WTC11 (cell line): ENCODE measurements around the gene SLC25A19. TPM values are rescaled to one million over a fixed set of nuclear protein-coding genes. Genes with fewer than 3 reads are reported as not detected.

Source experiments
- AR ChIP-seq: fragments of 250-450 bp; sonication (Bioruptor Pico); IDR thresholded peaks from 2 replicates; pipeline ENCODE4 v1.9.0; 2021; ENCODE audit warnings: mild to moderate bottlenecking
- CREB1 ChIP-seq: sonication (generic); formaldehyde crosslinking; IDR thresholded peaks from 2 replicates; pipeline ENCODE4 v1.8.0; 2023; ENCODE audit warnings: mild to moderate bottlenecking, missing genetic modification reagents
- E2F5 ChIP-seq: sonication (generic); formaldehyde crosslinking; IDR thresholded peaks from 2 replicates; pipeline ENCODE4 v1.8.1; 2022; ENCODE audit warnings: mild to moderate bottlenecking, moderate library complexity, missing genetic modification reagents
- ELF4 ChIP-seq: sonication (generic); formaldehyde crosslinking; IDR thresholded peaks from 2 replicates; pipeline ENCODE4 v1.8.1; 2022; ENCODE audit warnings: low read depth, mild to moderate bottlenecking, moderate library complexity, missing genetic modification reagents
- ESRRA ChIP-seq: sonication (generic); formaldehyde crosslinking; IDR thresholded peaks from 2 replicates; pipeline ENCODE4 v1.8.1; 2022; ENCODE audit warnings: mild to moderate bottlenecking, missing genetic modification reagents, borderline replicate concordance
- FOXK1 ChIP-seq: sonication (generic); formaldehyde crosslinking; IDR thresholded peaks from 2 replicates; pipeline ENCODE4 v1.8.0; 2022; ENCODE audit warnings: mild to moderate bottlenecking, moderate library complexity, missing genetic modification reagents
- FOXP4 ChIP-seq: sonication (generic); formaldehyde crosslinking; IDR thresholded peaks from 2 replicates; pipeline ENCODE4 v1.8.0; 2022; ENCODE audit warnings: mild to moderate bottlenecking, missing genetic modification reagents
- GABPB1 ChIP-seq: sonication (generic); formaldehyde crosslinking; IDR thresholded peaks from 2 replicates; pipeline ENCODE4 v1.8.1; 2023; ENCODE audit warnings: mild to moderate bottlenecking, missing genetic modification reagents
- GRHL2 ChIP-seq: fragments of 250-450 bp; sonication (Bioruptor Pico); IDR thresholded peaks from 2 replicates; pipeline ENCODE4 v1.8.0; 2022; ENCODE audit warnings: mild to moderate bottlenecking, moderate library complexity; ENCODE audit not compliant: insufficient replicate concordance, severe bottlenecking
- NR2C2 ChIP-seq: sonication (generic); formaldehyde crosslinking; IDR thresholded peaks from 2 replicates; pipeline ENCODE4 v1.8.0; 2022; ENCODE audit warnings: mild to moderate bottlenecking, missing genetic modification reagents
- NR3C1 ChIP-seq: sonication (generic); formaldehyde crosslinking; conservative IDR thresholded peaks from 2 replicates; pipeline ENCODE4 v1.8.1; 2023; ENCODE audit warnings: low read depth, mild to moderate bottlenecking, missing genetic modification reagents
- PRDM15 ChIP-seq: sonication (generic); formaldehyde crosslinking; IDR thresholded peaks from 2 replicates; pipeline ENCODE4 v1.8.0; 2022; ENCODE audit warnings: missing genetic modification reagents
- RELA ChIP-seq: sonication (generic); formaldehyde crosslinking; IDR thresholded peaks from 2 replicates; pipeline ENCODE4 v1.8.1; 2022; ENCODE audit warnings: missing genetic modification reagents, mild to moderate bottlenecking, borderline replicate concordance
- SOX15 ChIP-seq: fragments of 250-450 bp; sonication (Bioruptor Pico); IDR thresholded peaks from 2 replicates; pipeline ENCODE4 v1.9.0; 2021; ENCODE audit warnings: mild to moderate bottlenecking
- TCF7 ChIP-seq: sonication (generic); formaldehyde crosslinking; IDR thresholded peaks from 2 replicates; pipeline ENCODE4 v1.8.0; 2022; ENCODE audit warnings: mild to moderate bottlenecking, low read depth, missing genetic modification reagents, moderate library complexity
- USF1 ChIP-seq: sonication (generic); formaldehyde crosslinking; IDR thresholded peaks from 2 replicates; pipeline ENCODE4 v1.8.0; 2022; ENCODE audit warnings: mild to moderate bottlenecking, missing genetic modification reagents
- ZMAT4 ChIP-seq: fragments of 250-450 bp; sonication (Bioruptor Pico); IDR thresholded peaks from 2 replicates; pipeline ENCODE4 v1.9.0; 2021; ENCODE audit warnings: mild to moderate bottlenecking
- ZNF138 ChIP-seq: sonication (generic); formaldehyde crosslinking; conservative IDR thresholded peaks from 2 replicates; pipeline ENCODE4 v1.8.1; 2022; ENCODE audit warnings: mild to moderate bottlenecking, moderate library complexity, missing genetic modification reagents
- ZNF232 ChIP-seq: sonication (generic); formaldehyde crosslinking; IDR thresholded peaks from 2 replicates; pipeline ENCODE4 v1.8.0; 2022; ENCODE audit warnings: mild to moderate bottlenecking, missing genetic modification reagents
- ZNF396 ChIP-seq: fragments of 250-450 bp; sonication (Bioruptor Pico); IDR thresholded peaks from 2 replicates; pipeline ENCODE4 v1.8.0; 2021; ENCODE audit warnings: mild to moderate bottlenecking, moderate library complexity, borderline replicate concordance
- ZNF423 ChIP-seq: fragments of 250-450 bp; sonication (Bioruptor Pico); IDR thresholded peaks from 2 replicates; pipeline ENCODE4 v2.1.2; 2022; ENCODE audit warnings: mild to moderate bottlenecking, moderate library complexity
- ZNF425 ChIP-seq: fragments of 250-450 bp; sonication (Bioruptor Pico); conservative IDR thresholded peaks from 2 replicates; pipeline ENCODE4 v1.9.0; 2021; ENCODE audit warnings: mild to moderate bottlenecking
- total RNA-seq: library from RNA; stranded (reverse); gene quantifications from 3 replicates; pipeline ENCODE4 v1.2.3, GENCODE V29; 2021

SLC25A19 gene
- total RNA-seq, 1 experiment from 2014 or later = 27.7 TPM

GRCh38 chr17:75240394-75241142 lies 48.7 kb downstream of the SLC25A19 start (continued):
- peak; percentile 81 for TF ChIP-seq USF1 (CRISPR knock-in tag)
- no peak for TF ChIP-seq NR2C2
- TF ChIP-seq RELA = no peak
- TF ChIP-seq ZNF232 = no peak
- no peak for TF ChIP-seq TCF7 (CRISPR knock-in tag)
- TF ChIP-seq ESRRA (CRISPR knock-in tag) = no peak
- TF ChIP-seq ZNF425 (CRISPR knock-in tag) = no peak
- TF ChIP-seq ZMAT4 (CRISPR knock-in tag) = no peak
- TF ChIP-seq ZNF396 (CRISPR knock-in tag) = no peak
- no peak for TF ChIP-seq ZNF138 (CRISPR knock-in tag)
- no peak for TF ChIP-seq FOXP4 (CRISPR knock-in tag)
- TF ChIP-seq SOX15 (CRISPR knock-in tag) = no peak
- no peak for TF ChIP-seq CREB1 (CRISPR knock-in tag)
- TF ChIP-seq E2F5 (CRISPR knock-in tag) = no peak
- TF ChIP-seq FOXK1 (CRISPR knock-in tag) = 0 out of 2 replicates have a peak, but pooled peaks have one; percentile 37
- TF ChIP-seq ZNF423 = peak; percentile 84
- TF ChIP-seq ELF4 (CRISPR knock-in tag) = no peak
- TF ChIP-seq AR (CRISPR knock-in tag) = no peak
- no peak for TF ChIP-seq GABPB1
- no peak for TF ChIP-seq NR3C1 (CRISPR knock-in tag)
- no peak for TF ChIP-seq GRHL2
- 0 out of 2 replicates have a peak, but pooled peaks have one; percentile 16 for TF ChIP-seq PRDM15 (CRISPR knock-in tag)
